GM21786 (cell line): ENCODE data around the gene TOM1L2.
A peak's percentile ranks its signal among the peaks of the same experiment; 100 is the strongest.
"Not testable (repeated sequence)": the region's sequence is repeated elsewhere in the genome, so short reads cannot be mapped to it uniquely, and the experiment has no call there.

ENCODE experiments used
- ATAC-seq: cut with Tn5 transposase; IDR thresholded peaks from one replicate; pipeline ENCODE4 v1.9.1; 2021; ENCODE audit not compliant: unreplicated experiment

Gene TOM1L2

GRCh38 chr17:17926036-17926435 is 46.2 kb downstream of the TOM1L2 start:
- no peak for ATAC-seq

GRCh38 chr17:17924857-17925250 is 47.3 kb downstream of the TOM1L2 start:
- no peak for ATAC-seq

GRCh38 chr17:17924131-17924856 is 47.9 kb downstream of the TOM1L2 start:
- ATAC-seq: no peak

GRCh38 chr17:17922070-17922614 is 50.1 kb downstream of the TOM1L2 start:
- no peak for ATAC-seq

- ATAC-seq: no peak
Observed at GRCh38 chr17:17921192-17922069, 50.8 kb downstream of the TOM1L2 start.

GRCh38 chr17:17919169-17920107 is 52.8 kb downstream of the TOM1L2 start:
- ATAC-seq: no peak

- ATAC-seq: no peak
Observed at GRCh38 chr17:17917394-17917793, 54.8 kb downstream of the TOM1L2 start.

GRCh38 chr17:17915183-17915582 is 57.0 kb downstream of the TOM1L2 start:
- no peak for ATAC-seq

GRCh38 chr17:17913695-17914332 is 58.4 kb downstream of the TOM1L2 start:
- ATAC-seq: peak; percentile 72

GRCh38 chr17:17912336-17912735 is 59.9 kb downstream of the TOM1L2 start:
- not testable (repeated sequence) for ATAC-seq

GRCh38 chr17:17911001-17911613 is 61.1 kb downstream of the TOM1L2 start:
- ATAC-seq: no peak

- ATAC-seq: no peak
Observed at GRCh38 chr17:17910060-17910459, 62.1 kb downstream of the TOM1L2 start.

- no peak for ATAC-seq
Observed at GRCh38 chr17:17909078-17909477, 63.1 kb downstream of the TOM1L2 start.

- no peak for ATAC-seq
Observed at GRCh38 chr17:17907469-17907868, 64.7 kb downstream of the TOM1L2 start.

- no peak for ATAC-seq
Observed at GRCh38 chr17:17906418-17907215, 65.6 kb downstream of the TOM1L2 start.

- no peak for ATAC-seq
Observed at GRCh38 chr17:17905036-17905320, 67.2 kb downstream of the TOM1L2 start.

- ATAC-seq: no peak
Observed at GRCh38 chr17:17904166-17905035, 67.8 kb downstream of the TOM1L2 start.

- no peak for ATAC-seq
Observed at GRCh38 chr17:17902877-17903276, 69.3 kb downstream of the TOM1L2 start.
